ENCODE measurements around the gene PHF19. TPM values are rescaled to one million over a fixed set of nuclear protein-coding genes. Genes with fewer than 3 reads are reported as not detected.

Gene PHF19
- total RNA-seq, 1 experiment from 2014 or later, result 76.3 TPM

DNA sequence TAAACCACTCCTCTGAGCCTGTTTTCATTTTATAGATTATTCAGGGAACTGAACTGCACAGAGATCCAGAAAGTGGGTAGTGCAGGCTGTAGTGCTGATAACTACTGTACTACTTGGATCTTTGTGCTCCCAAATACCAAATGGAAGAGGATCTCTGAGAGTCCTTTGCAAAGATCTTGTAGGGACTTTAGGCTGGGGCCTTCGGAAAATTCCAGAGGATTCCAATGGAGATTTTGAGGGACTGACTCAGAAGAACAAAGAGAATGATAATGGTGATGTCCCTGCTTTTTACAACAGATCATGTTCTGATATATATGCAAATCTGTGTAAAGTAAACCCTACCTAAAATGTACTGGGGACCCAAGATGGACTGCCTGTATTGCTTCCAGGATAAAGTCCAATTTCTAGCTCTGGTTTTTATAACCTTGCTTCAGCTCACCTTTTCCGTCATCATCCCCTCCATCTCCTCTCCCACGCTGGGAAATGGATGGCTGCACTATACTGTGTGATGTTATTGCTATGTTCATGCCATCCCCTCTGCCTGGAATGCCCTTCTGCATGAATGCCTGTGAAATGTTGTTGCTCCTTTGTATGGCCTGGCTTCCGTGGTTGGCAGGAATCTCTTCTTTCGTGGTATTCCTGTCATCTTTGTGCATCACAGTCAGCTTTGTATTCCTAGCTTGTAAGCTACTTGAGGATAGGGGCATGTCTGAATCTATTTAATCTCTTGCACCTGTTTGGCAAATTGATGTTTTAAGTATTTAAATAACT is 24.6 kb downstream of the PHF19 start:
- Mint-ChIP-seq H3K9me3 (ENCODE audit: unreplicated experiment) (no peaks in the 10 kb centered on the region), H3K4me1 (ENCODE audit: low read depth, unreplicated experiment) (peaks cover 14% of the 10 kb centered on the region), H3K36me3 (ENCODE audit: insufficient read depth, unreplicated experiment) (no peaks in the 10 kb centered on the region), H3K27ac (ENCODE audit: unreplicated experiment) (no peak overlapping the region), H3K4me3 (ENCODE audit: unreplicated experiment) (no peak overlapping the region), H3K27me3 (ENCODE audit: insufficient read depth, unreplicated experiment) (no peaks in the 10 kb centered on the region)
- no peak overlapping the region for H3K4me3 ChIP-seq (ENCODE audit: low read depth, low read length)
- no peaks in the 10 kb centered on the region for H3K9me3 ChIP-seq
- peaks cover 1% of the 10 kb centered on the region; the same call in 1 of the 2 replicates for H3K36me3 ChIP-seq (ENCODE audit: control insufficient read depth, insufficient read depth, low read length)
- no peak for DNase-seq
- TSS peak; percentile 3 for BruUV-seq (replicated peaks)
- intact Hi-C loops (cut with micrococcal nuclease; ENCODE audit: unreplicated experiment), result no loop called here
- TF ChIP-seq, protein P1, sequence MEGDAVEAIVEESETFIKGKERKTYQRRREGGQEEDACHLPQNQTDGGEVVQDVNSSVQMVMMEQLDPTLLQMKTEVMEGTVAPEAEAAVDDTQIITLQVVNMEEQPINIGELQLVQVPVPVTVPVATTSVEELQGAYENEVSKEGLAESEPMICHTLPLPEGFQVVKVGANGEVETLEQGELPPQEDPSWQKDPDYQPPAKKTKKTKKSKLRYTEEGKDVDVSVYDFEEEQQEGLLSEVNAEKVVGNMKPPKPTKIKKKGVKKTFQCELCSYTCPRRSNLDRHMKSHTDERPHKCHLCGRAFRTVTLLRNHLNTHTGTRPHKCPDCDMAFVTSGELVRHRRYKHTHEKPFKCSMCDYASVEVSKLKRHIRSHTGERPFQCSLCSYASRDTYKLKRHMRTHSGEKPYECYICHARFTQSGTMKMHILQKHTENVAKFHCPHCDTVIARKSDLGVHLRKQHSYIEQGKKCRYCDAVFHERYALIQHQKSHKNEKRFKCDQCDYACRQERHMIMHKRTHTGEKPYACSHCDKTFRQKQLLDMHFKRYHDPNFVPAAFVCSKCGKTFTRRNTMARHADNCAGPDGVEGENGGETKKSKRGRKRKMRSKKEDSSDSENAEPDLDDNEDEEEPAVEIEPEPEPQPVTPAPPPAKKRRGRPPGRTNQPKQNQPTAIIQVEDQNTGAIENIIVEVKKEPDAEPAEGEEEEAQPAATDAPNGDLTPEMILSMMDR (IDR thresholded peaks at IDR 0.05; ENCODE audit: insufficient read depth in 1 of 2, low read depth in 1 of 2, low read length in 1 of 2, severe bottlenecking in 1 of 2, unreplicated experiment in 1 of 2), result no peak
- CTCF ChIA-PET, result no interaction called here
- 0 out of 2 replicates have a peak, but pooled peaks cover 12% of the 10 kb centered on the region for H3K4me1 ChIP-seq
- H3K27me3 ChIP-seq (replicated peaks; ENCODE audit: control insufficient read depth, insufficient read depth, low read length), result no peaks in the 10 kb centered on the region
- POLR2A ChIA-PET, result no interaction called here

- CTCF ChIA-PET, result interaction anchor here (0.6 kb wide), 3 partner anchors 76 to 140 kb away, joined by 3 to 11 read pairs (median 8); no protein-coding TSS in a partner anchor
- POLR2A ChIA-PET, result no interaction called here
These were observed 25.5 kb downstream of the PHF19 start for GRCh38 chr9:120851449-120851848.

GRCh38 chr9:120850315-120850714 is 26.7 kb downstream of the PHF19 start:
- no peak for DNase-seq
- H3K4me1 Mint-ChIP-seq (ENCODE audit: low read depth, unreplicated experiment), result peaks cover 27% of the 10 kb centered on the region
- H3K27me3 Mint-ChIP-seq (ENCODE audit: insufficient read depth, unreplicated experiment), result no peaks in the 10 kb centered on the region
- Histone ChIP-seq H3K36me3 (ENCODE audit: control insufficient read depth, insufficient read depth, low read length) (no peaks in the 10 kb centered on the region), H3K9me3 (no peaks in the 10 kb centered on the region), H3K4me1 (peaks cover 19% of the 10 kb centered on the region), H3K27me3 (replicated peaks; ENCODE audit: control insufficient read depth, insufficient read depth, low read length) (no peaks in the 10 kb centered on the region), H3K4me3 (ENCODE audit: low read depth, low read length) (no peak overlapping the region)
- no peak overlapping the region for H3K27ac Mint-ChIP-seq (ENCODE audit: unreplicated experiment)
- no peaks in the 10 kb centered on the region for H3K36me3 Mint-ChIP-seq (ENCODE audit: insufficient read depth, unreplicated experiment)
- no peaks in the 10 kb centered on the region for H3K9me3 Mint-ChIP-seq (ENCODE audit: unreplicated experiment)
- BruUV-seq (replicated peaks), result no TSS peak
- ChIA-PET CTCF (no interaction called here), POLR2A (no interaction called here)
- intact Hi-C loops (cut with micrococcal nuclease; ENCODE audit: unreplicated experiment), result no loop called here
- H3K4me3 Mint-ChIP-seq (ENCODE audit: unreplicated experiment), result no peak overlapping the region
- TF ChIP-seq, protein P1 (IDR thresholded peaks at IDR 0.05; ENCODE audit: insufficient read depth in 1 of 2, low read depth in 1 of 2, low read length in 1 of 2, severe bottlenecking in 1 of 2, unreplicated experiment in 1 of 2), result no peak

More at GRCh38 chr9:120851449-120851848, 25.5 kb downstream of the PHF19 start:
- Mint-ChIP-seq H3K4me1 (ENCODE audit: low read depth, unreplicated experiment) (peaks cover 24% of the 10 kb centered on the region), H3K27me3 (ENCODE audit: insufficient read depth, unreplicated experiment) (no peaks in the 10 kb centered on the region), H3K4me3 (ENCODE audit: unreplicated experiment) (no peak overlapping the region), H3K9me3 (ENCODE audit: unreplicated experiment) (no peaks in the 10 kb centered on the region), H3K27ac (ENCODE audit: unreplicated experiment) (no peak overlapping the region), H3K36me3 (ENCODE audit: insufficient read depth, unreplicated experiment) (no peaks in the 10 kb centered on the region)
- Histone ChIP-seq H3K36me3 (ENCODE audit: control insufficient read depth, insufficient read depth, low read length) (peaks cover 1% of the 10 kb centered on the region; the same call in 1 of the 2 replicates), H3K9me3 (no peaks in the 10 kb centered on the region), H3K4me1 (peaks cover 19% of the 10 kb centered on the region), H3K27me3 (replicated peaks; ENCODE audit: control insufficient read depth, insufficient read depth, low read length) (no peaks in the 10 kb centered on the region), H3K4me3 (ENCODE audit: low read depth, low read length) (no peak overlapping the region)
- no peak for DNase-seq
- BruUV-seq (replicated peaks), result no TSS peak
- TF ChIP-seq, protein P1 (IDR thresholded peaks at IDR 0.05; ENCODE audit: insufficient read depth in 1 of 2, low read depth in 1 of 2, low read length in 1 of 2, severe bottlenecking in 1 of 2, unreplicated experiment in 1 of 2), result no peak
- intact Hi-C loops (cut with micrococcal nuclease; ENCODE audit: unreplicated experiment), result no loop called here

Measured in Caco-2 (cell line).